Spleen (tissue), 11 donors: ENCODE results near the gene REN. TPM values are rescaled to one million over a fixed set of nuclear protein-coding genes. Genes with fewer than 3 reads are reported as not detected.

Source experiments
- DNase-seq: peaks from one replicate; pipeline ENCODE4 v3.0.0-alpha.2; 2020
- H3K27ac ChIP-seq, 8 donors: fragments of 200-600 bp; sonication (generic) in 7 of 8; 1 replicate in 4 of 8; 2 replicates in 4 of 8; pipeline versions ENCODE4 v1.5.0 to v1.8.0; 2016 to 2021; ENCODE audit warnings: inconsistent platforms in 4 of 8, mild to moderate bottlenecking in 4 of 8, moderate library complexity in 1 of 8
- H3K27me3 ChIP-seq, 7 donors: fragments of 200-600 bp; sonication (generic) in 6 of 7; replicated peaks in 1 of 7; 1 replicate in 4 of 7; 2 replicates in 3 of 7; pipeline versions ENCODE4 v1.5.0 to v1.8.0; 2016 to 2021; ENCODE audit warnings: inconsistent platforms in 3 of 7, mild to moderate bottlenecking in 1 of 7
- H3K36me3 ChIP-seq, 6 donors: fragments of 200-600 bp; sonication (generic) in 5 of 6; 1 replicate in 4 of 6; 2 replicates in 2 of 6; pipeline versions ENCODE4 v1.5.0 to v1.8.0; 2016 to 2021; ENCODE audit warnings: inconsistent platforms in 2 of 6
- H3K4me1 ChIP-seq, 6 donors: fragments of 200-600 bp; sonication (generic) in 5 of 6; 1 replicate in 3 of 6; 2 replicates in 3 of 6; pipeline versions ENCODE4 v1.5.0 to v1.8.0; 2016 to 2021; ENCODE audit warnings: inconsistent platforms in 3 of 6
- H3K4me3 ChIP-seq, 8 donors: fragments of 200-600 bp; sonication (generic) in 7 of 8; 1 replicate in 4 of 8; 2 replicates in 4 of 8; pipeline versions ENCODE4 v1.5.0 to v1.8.0; 2016 to 2021; ENCODE audit warnings: inconsistent platforms in 4 of 8, mild to moderate bottlenecking in 4 of 8, moderate library complexity in 2 of 8
- H3K9me3 ChIP-seq, 8 donors: fragments of 200-600 bp; sonication (generic) in 7 of 8; 1 replicate in 4 of 8; 2 replicates in 4 of 8; pipeline versions ENCODE4 v1.5.0 to v1.8.0; 2016 to 2021; ENCODE audit warnings: inconsistent platforms in 4 of 8
- CTCF ChIP-seq, 11 experiments: fragments of 200-600 bp in 7 of 11; fragments of 450-650 bp in 4 of 11; sonication (generic) in 4 of 11; IDR thresholded peaks in 8 of 11; conservative IDR thresholded peaks in 3 of 11; 1 replicate in 7 of 11; 2 replicates in 4 of 11; pipeline versions ENCODE4 v1.4.0 to v1.8.0; 2016 to 2021; ENCODE audit warnings: antibody characterized with exemption in 11 of 11, inconsistent platforms in 4 of 11, mild to moderate bottlenecking in 1 of 11
- POLR2A ChIP-seq, 3 donors: fragments of 450-650 bp; IDR thresholded peaks; one replicate each; pipeline ENCODE4 v1.5.1; 2017; ENCODE audit warnings: antibody characterized with exemption in 3 of 3, mild to moderate bottlenecking in 1 of 3
- POLR2AphosphoS5 ChIP-seq, 3 donors: sonication (generic); formaldehyde crosslinking; IDR thresholded peaks; one replicate each; pipeline ENCODE4 v1.5.1; 2017; ENCODE audit warnings: antibody characterized with exemption in 3 of 3
- WGBS, 5 donors: extraction: QIAGEN DNeasy Blood & Tissue Kit in 3 of 5; methylation state at CpG; one replicate each; pipeline versions ENCODE4 v1.1.5 to v1.1.7; 2013 to 2018; 5-methylcytosine and 5-hydroxymethylcytosine counted together
- intact Hi-C: fragments of 100-400 bp; cut with DNase I; formaldehyde crosslinking; loops from one replicate; pipeline ENCODE4 v1.15.0; 2023; ENCODE audit warnings: low total_unique reads
- polyA plus RNA-seq, 3 donors: library from polyadenylated mRNA; stranded (reverse); fragments of 200-250 nt; gene quantifications; one replicate each; pipeline ENCODE4 v1.2.1, GENCODE V29; 2013
- total RNA-seq, 7 donors: library from RNA; depleted of rRNA in 3 of 7; stranded (reverse); fragments of >200 nt in 3 of 7; fragmentation: NEBNext Ultra II Directional in 4 of 7; extraction: Animal tissue kit (Norgen Biotek cat#: 25700) in 4 of 7; gene quantifications; one replicate each; pipeline versions ENCODE4 v1.1.0 to v1.2.1, GENCODE V29; 2016 to 2021
- donor health status: healthy with polysubstance abuse.
- donor health status: DM: no; HTN: no; CAD: no; lungs with moderate emphysema.
- donor health status: DM: no; HTN: no; CAD: no.
- donor health status: Bipolar disorder and iron deficiency.
- donor health status: healthy.
- donor health status: DM: no; HTN: no; CAD: no.
- donor health status: DM: yes; HTN: yes; CAD: no.

Gene REN
- total and polyA plus RNA-seq, 10 donors, result 0.12 to 0.25 TPM; not detected in 8

- TF ChIP-seq CTCF (IDR thresholded peaks at IDR 0.05 in 8 of 11, conservative IDR thresholded peaks at IDR 0.05 in 3 of 11), result no peak
- no peak for TF ChIP-seq POLR2AphosphoS5 (IDR thresholded peaks at IDR 0.05)
- no peak for TF ChIP-seq POLR2A (IDR thresholded peaks at IDR 0.05)
- H3K4me3 ChIP-seq, result no peak overlapping the region
- H3K4me1 ChIP-seq, result no peaks in the 10 kb centered on the region
- peaks cover 4 to 57% (median 41%) of the 10 kb centered on the region in 8 donors for H3K9me3 ChIP-seq
- WGBS, 5 donors, result 83 to 94% (median 90%) methylated on average over 5 of the region's 5 CpGs
- intact Hi-C loops, result no loop called here
- no peak for DNase-seq
- H3K27me3 ChIP-seq, result peaks cover 0 to 17% (median 0%) of the 10 kb centered on the region in 7 donors
- no peak overlapping the region for H3K27ac ChIP-seq
- no peaks in the 10 kb centered on the region for H3K36me3 ChIP-seq
Measured at GRCh38 chr1:204167730-204168129, 1.6 kb upstream of the REN start.

GRCh38 chr1:204162494-204163074 lies 3.6 kb downstream of the REN start:
- 15 to 18% (median 17%) methylated on average over 7 of the region's 7 CpGs for WGBS, 5 donors
- intact Hi-C loops, result loop anchor here (5.0 kb wide), 2 partner anchors 45 to 200 kb away; no protein-coding TSS in a partner anchor
- peaks cover 0 to 8% (median 0%) of the 10 kb centered on the region in 8 donors for H3K9me3 ChIP-seq
- TF ChIP-seq POLR2AphosphoS5 (IDR thresholded peaks at IDR 0.05) (peak in 1 of 3 donors; percentile 51), CTCF (IDR thresholded peaks at IDR 0.05 in 8 of 11, conservative IDR thresholded peaks at IDR 0.05 in 3 of 11) (peak; percentile 88 to 99 (median 98)), POLR2A (IDR thresholded peaks at IDR 0.05) (no peak)
- H3K36me3 ChIP-seq, result no peaks in the 10 kb centered on the region
- H3K27me3 ChIP-seq, result peaks cover 0 to 38% (median 0%) of the 10 kb centered on the region in 7 donors
- no peak overlapping the region for H3K27ac ChIP-seq
- no peak overlapping the region for H3K4me3 ChIP-seq
- DNase-seq, result peak; percentile 93
- H3K4me1 ChIP-seq, result peaks cover 0 to 11% (median 3%) of the 10 kb centered on the region in 6 donors

- WGBS, 5 donors, result 53 to 80% (median 73%) methylated on average over 14 of the region's 14 CpGs
- Histone ChIP-seq H3K27ac (no peak overlapping the region), H3K4me1 (peaks cover 0 to 17% (median 3%) of the 10 kb centered on the region in 6 donors), H3K36me3 (no peaks in the 10 kb centered on the region), H3K27me3 (peaks cover 0 to 39% (median 0%) of the 10 kb centered on the region in 7 donors), H3K9me3 (peaks cover 0 to under 1% (median 0%) of the 10 kb centered on the region in 8 donors), H3K4me3 (no peak overlapping the region)
- no peak for TF ChIP-seq CTCF (IDR thresholded peaks at IDR 0.05 in 8 of 11, conservative IDR thresholded peaks at IDR 0.05 in 3 of 11)
- TF ChIP-seq POLR2AphosphoS5 (IDR thresholded peaks at IDR 0.05), result no peak
- no peak for TF ChIP-seq POLR2A (IDR thresholded peaks at IDR 0.05)
- no peak for DNase-seq
- intact Hi-C loops, result loop anchor here (5.0 kb wide), 2 partner anchors 45 to 200 kb away; no protein-coding TSS in a partner anchor
Measured at GRCh38 chr1:204161609-204162493, 4.3 kb downstream of the REN start.

DNA sequence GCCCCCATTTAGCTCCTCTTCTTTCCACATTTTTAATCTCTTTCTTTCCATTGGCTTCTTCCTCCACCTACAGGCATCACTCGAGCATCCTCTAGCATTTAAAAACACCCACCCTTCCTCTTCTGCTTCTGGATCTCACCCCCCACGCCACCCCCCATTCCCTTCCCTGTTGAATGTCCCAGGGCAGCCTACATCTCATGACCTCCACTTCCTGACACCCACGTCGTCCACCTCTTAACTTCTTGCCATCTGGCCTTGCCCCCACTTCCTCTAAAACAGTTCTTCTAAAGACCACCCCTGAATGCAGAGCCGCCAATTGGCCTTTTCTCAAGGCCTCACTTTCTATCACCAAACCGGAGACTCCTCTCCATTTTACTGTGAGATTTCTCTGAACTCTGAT lies 8.2 kb downstream of the REN start:
- TF ChIP-seq CTCF (IDR thresholded peaks at IDR 0.05 in 8 of 11, conservative IDR thresholded peaks at IDR 0.05 in 3 of 11) (no peak), POLR2A (IDR thresholded peaks at IDR 0.05) (no peak), POLR2AphosphoS5 (IDR thresholded peaks at IDR 0.05) (no peak)
- 23 to 49% (median 31%) methylated on average over 6 of the region's 6 CpGs for WGBS, 5 donors
- no peaks in the 10 kb centered on the region for H3K9me3 ChIP-seq

More for the DNA sequence above, 8.2 kb downstream of the REN start:
- DNase-seq, result no peak
- no peak overlapping the region for H3K4me3 ChIP-seq
- H3K36me3 ChIP-seq, result no peaks in the 10 kb centered on the region
- peaks cover 0 to 60% (median 0%) of the 10 kb centered on the region in 7 donors for H3K27me3 ChIP-seq
- peaks cover 0 to 21% (median 3%) of the 10 kb centered on the region in 6 donors for H3K4me1 ChIP-seq
- H3K27ac ChIP-seq, result peak overlapping the region in 3 of 8 donors; percentile 28 to 49 (median 48)
- intact Hi-C loops, result no loop called here
